Measurements from ENCODE around the gene EEF1A2.

Gene EEF1A2

GRCh38 chr20:63447320-63447719 lies 51.6 kb downstream of the EEF1A2 start:
- no peak for DNase-seq

GRCh38 chr20:63446216-63447024 lies 52.5 kb downstream of the EEF1A2 start:
- no peak for DNase-seq

DNA sequence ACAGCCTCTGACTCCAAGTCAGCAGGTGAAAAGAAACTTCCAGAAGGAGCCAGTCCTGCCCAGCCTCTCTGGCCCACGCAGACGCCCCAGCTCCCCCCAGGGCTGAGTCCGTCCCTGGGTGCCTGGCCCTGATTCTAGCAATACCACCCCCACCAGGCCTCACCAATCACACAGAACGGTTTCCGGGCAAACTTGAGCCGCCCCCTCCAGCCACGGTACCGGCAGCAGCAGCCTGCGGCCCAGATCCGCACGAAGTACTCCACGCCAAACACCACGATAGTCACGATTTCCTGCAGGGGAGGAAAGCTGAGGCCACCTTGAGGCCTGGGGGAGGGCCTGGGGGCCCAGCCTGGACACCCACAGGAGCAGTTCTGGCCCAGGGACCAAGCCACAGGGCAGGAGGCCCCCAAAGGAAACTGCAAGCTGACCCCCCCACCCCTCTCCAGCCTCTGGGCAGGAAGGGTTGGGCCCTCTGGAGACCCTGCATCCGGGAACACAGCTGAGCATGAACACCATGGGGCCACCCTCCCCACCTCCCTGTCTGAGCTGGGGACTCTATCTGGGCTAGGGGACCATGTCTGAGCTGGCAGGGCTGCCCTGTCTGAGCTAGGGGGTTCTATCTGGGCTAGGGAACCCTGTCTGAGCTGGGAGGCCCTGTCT lies 53.7 kb downstream of the EEF1A2 start:
- DNase-seq = no peak

DNA sequence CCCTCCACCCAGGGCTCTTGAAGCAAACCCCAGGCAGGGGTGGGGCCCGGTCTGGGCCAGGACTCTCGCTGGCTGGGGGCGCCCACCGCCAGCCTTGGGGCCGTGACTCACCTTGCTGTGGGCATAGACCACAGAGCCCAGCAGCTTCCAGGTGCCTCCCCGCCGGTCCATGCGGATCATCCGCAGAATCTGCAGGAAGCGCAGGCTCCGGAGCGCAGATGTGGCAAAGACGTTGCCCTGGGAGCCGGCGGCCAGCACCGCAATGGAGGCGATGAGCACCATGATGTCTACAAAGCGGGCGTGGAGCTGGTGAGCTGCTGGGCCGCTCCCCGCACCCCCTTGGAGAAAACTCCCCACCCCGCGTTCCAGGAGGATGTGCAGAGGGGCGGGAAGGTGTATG lies 54.3 kb downstream of the EEF1A2 start:
- no peak for DNase-seq

DNA sequence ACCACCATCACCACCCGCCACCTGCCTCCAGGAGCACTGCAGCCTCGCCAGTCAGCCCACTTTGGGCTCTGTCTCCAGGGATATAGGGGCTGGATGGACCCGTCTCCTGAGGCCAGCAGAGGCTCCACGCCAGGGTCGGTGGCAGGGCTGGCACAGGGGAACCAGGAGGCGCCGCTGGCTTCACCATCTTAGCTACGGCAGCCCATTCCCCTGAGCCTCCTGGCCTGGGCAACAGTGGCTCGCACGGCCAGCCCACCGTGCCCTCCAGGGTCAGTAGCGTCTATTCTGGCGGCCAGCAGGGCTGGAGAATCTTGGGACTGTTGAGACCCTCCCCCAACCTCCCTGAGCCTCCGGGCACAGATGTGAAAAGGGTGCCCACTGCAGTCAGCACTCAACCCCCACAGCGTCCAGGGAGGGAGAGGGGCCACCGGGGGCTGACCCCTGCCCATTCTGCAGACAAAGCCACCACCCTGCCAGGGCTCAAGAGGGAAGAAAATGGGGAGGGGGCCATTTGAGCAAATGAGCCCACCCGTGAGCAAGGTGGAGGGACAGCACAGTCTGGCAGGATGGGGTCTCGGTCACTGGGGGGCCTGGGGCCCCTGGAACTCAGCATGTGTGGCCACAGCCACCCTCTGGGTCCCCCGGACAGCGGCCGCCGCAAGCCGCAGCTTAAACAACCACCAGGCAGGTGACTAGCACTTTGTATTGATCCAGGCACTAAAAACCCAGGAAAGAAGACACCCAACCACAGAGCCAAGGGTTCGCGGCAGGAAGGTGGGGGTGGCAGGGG lies 55.1 kb downstream of the EEF1A2 start:
- no peak for DNase-seq

DNA sequence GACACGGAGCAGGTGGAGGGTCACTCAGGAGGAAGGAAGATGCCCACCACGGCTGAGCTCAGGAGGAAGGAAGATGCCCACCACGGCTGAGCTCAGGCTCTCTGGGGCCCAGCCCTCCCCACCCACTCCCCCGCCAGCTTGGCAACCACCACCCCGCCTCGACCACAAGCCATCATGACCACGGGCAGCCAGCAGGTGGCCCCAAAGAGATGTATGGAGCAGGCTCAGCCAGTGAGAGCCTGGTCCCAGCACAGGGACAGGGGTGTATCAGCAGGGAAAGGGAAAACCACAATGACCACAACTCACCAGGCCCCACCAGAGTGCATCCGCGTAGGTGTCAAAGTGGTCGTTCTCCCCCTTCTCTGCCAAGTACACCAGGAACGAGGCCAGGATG lies 56.8 kb downstream of the EEF1A2 start:
- peak; percentile 85 for DNase-seq

- DNase-seq = peak; percentile 59
These were observed 57.5 kb downstream of the EEF1A2 start for GRCh38 chr20:63441136-63442099.

- no peak for DNase-seq
These were observed 58.4 kb downstream of the EEF1A2 start for GRCh38 chr20:63440366-63440955.

DNA sequence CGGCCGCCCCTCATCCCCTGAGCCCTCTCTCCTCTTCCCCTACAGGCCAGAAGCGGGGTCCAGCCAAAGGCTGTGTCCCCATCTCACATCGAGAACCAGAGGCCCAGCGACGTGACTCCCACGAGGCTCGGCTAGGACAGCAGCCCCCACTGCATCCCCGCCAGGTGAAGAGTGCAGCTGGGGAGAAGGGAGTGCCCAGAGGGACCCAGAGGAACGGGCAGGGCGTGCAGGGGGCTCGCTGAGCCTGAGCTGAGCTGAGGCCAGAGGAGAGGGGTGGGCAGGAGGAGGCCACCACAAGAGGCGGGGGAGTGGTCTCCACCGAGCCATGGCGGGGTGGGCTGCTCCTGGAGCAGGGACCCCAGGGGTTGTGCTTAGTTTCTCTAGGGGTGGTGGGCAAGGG lies 59.0 kb downstream of the EEF1A2 start:
- no peak for DNase-seq

GRCh38 chr20:63438121-63438520 lies 60.8 kb downstream of the EEF1A2 start:
- DNase-seq = no peak

Data from hematopoietic multipotent progenitor cell treated with erythropoietin and hydrocortisone succinate and interleukin-3 and kit ligand, for 4 days (in vitro differentiated cells).